ENCODE data around the gene FAM78B. TPM values are rescaled to one million over a fixed set of nuclear protein-coding genes. Genes with fewer than 3 reads are reported as not detected.

FAM78B gene
- total RNA-seq, 1 donor, result not detected

GRCh38 chr1:166117776-166118175 is 49.0 kb downstream of the FAM78B start:
- TF ChIP-seq, protein P1, sequence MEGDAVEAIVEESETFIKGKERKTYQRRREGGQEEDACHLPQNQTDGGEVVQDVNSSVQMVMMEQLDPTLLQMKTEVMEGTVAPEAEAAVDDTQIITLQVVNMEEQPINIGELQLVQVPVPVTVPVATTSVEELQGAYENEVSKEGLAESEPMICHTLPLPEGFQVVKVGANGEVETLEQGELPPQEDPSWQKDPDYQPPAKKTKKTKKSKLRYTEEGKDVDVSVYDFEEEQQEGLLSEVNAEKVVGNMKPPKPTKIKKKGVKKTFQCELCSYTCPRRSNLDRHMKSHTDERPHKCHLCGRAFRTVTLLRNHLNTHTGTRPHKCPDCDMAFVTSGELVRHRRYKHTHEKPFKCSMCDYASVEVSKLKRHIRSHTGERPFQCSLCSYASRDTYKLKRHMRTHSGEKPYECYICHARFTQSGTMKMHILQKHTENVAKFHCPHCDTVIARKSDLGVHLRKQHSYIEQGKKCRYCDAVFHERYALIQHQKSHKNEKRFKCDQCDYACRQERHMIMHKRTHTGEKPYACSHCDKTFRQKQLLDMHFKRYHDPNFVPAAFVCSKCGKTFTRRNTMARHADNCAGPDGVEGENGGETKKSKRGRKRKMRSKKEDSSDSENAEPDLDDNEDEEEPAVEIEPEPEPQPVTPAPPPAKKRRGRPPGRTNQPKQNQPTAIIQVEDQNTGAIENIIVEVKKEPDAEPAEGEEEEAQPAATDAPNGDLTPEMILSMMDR (IDR thresholded peaks at IDR 0.05; ENCODE audit: insufficient read depth, low read depth, low read length), result no peak
- no peak for DNase-seq (ENCODE audit: low read depth)
- no peak overlapping the region for H3K4me3 ChIP-seq (ENCODE audit: low read depth, low read length)

DNA sequence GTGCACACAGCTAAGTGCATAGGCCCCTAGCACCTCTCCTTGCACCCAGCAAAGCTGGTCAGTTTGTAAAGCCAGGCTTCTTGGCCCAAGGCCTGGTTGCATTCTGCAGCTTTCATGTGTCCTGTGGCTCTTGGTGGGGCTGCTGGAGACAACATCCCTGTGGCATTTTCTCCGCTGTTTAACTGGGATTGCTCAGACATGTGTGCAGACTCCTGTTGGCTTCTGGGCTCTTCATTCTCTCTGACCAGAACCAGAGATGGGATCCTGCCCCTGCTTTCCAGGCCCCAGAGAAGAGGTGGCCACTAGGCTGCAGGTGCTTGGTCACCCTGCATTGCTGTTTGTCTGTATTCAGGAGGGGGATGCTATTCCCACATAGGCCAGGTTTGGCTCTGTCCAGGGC is 50.8 kb downstream of the FAM78B start:
- TF ChIP-seq, protein P1 (IDR thresholded peaks at IDR 0.05; ENCODE audit: insufficient read depth, low read depth, low read length), result no peak
- H3K4me3 ChIP-seq (ENCODE audit: low read depth, low read length), result no peak overlapping the region
- no peak for DNase-seq (ENCODE audit: low read depth)

DNA sequence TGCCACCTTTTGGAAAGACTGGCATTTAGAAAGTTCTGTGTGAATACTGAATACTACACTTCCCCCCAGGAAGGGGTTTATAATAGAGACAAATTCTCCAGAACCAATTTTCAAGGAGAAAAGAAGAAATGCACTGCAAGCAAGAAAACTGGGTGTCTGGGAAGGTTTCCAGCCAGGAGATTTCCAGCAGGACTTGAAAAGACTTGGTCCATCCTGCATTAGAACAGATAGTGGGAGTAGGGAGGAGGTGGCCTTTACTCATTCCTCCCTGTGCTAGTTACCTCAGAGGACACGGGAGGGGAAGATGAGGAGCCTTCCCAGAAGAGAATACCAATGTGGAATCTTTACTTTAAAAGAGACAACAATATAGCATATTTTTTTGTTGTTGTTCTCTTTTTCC is 52.4 kb downstream of the FAM78B start:
- DNase-seq (ENCODE audit: low read depth), result no peak

GRCh38 chr1:166113630-166114029 is 53.2 kb downstream of the FAM78B start:
- H3K4me3 ChIP-seq (ENCODE audit: low read depth, low read length), result no peak overlapping the region
- TF ChIP-seq, protein P1 (IDR thresholded peaks at IDR 0.05; ENCODE audit: insufficient read depth, low read depth, low read length), result no peak
- DNase-seq (ENCODE audit: low read depth), result no peak

More for the DNA sequence above, 52.4 kb downstream of the FAM78B start:
- no peak overlapping the region for H3K4me3 ChIP-seq (ENCODE audit: low read depth, low read length)
- TF ChIP-seq, protein P1 (IDR thresholded peaks at IDR 0.05; ENCODE audit: insufficient read depth, low read depth, low read length), result no peak

DNA sequence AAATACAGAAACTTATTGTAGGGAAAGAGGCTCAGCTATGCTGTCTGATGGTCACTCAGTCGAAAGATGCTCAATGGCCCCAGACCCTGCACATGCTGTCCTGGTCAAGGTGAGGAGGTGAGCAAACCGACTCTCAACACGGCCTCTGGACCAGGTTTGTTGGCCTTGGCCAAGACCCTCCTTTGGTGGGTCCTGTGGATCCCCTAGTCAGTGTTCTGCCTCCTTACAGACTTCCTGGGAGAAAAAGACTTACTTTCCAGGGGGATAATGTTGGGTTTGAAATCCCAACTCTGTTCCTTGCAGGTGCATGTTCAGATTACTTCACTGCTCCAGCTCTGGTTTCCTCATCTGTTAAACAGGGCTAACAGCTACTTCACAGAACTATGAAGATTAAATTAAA is 53.8 kb downstream of the FAM78B start:
- H3K4me3 ChIP-seq (ENCODE audit: low read depth, low read length), result no peak overlapping the region
- TF ChIP-seq, protein P1 (IDR thresholded peaks at IDR 0.05; ENCODE audit: insufficient read depth, low read depth, low read length), result no peak
- no peak for DNase-seq (ENCODE audit: low read depth)

- no peak overlapping the region for H3K4me3 ChIP-seq (ENCODE audit: low read depth, low read length)
- no peak for DNase-seq (ENCODE audit: low read depth)
- TF ChIP-seq, protein P1 (IDR thresholded peaks at IDR 0.05; ENCODE audit: insufficient read depth, low read depth, low read length), result no peak
Measured at GRCh38 chr1:166112425-166112824, 54.4 kb downstream of the FAM78B start.

DNA sequence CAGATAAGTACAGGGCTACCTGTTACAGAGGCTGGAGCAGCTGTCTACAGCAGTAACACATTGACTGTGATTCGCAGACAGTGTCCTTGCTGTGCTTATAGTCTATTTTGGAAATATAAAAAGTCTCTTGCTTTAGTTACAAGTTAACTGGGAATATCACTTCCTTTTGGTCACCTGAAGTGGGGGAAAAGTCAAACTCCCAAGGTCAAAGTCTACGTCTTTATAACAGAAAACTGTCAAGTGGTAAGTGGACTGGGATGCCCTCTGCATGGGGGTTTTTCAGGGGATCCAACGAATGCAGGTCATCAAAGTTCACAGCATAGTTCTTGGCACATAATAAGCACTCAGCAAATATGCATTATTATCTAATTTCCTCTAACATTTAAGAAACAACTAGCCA is 55.4 kb downstream of the FAM78B start:
- DNase-seq (ENCODE audit: low read depth), result no peak
- H3K4me3 ChIP-seq (ENCODE audit: low read depth, low read length), result no peak overlapping the region
- TF ChIP-seq, protein P1 (IDR thresholded peaks at IDR 0.05; ENCODE audit: insufficient read depth, low read depth, low read length), result no peak

All from fibroblast of villous mesenchyme (primary cell).